H1 (cell line): Measurements from ENCODE around the gene NDUFAF7. TPM values are rescaled to one million over a fixed set of nuclear protein-coding genes. Genes with fewer than 3 reads are reported as not detected.

Experiments used
- CTCF ChIA-PET: fragments of 300-600 bp; sonication (Branson Sonifier 250); formaldehyde crosslinking; loops from one replicate; lab custom pipeline; 2021; ENCODE audit not compliant: partially characterized antibody; lab: Charles Lee
- POLR2A ChIA-PET: fragments of 300-600 bp; sonication (Branson Sonifier 250); formaldehyde crosslinking; loops from one replicate; lab custom pipeline; 2021; ENCODE audit warnings: inconsistent platforms; ENCODE audit not compliant: partially characterized antibody; lab: Charles Lee
- DNase-seq, 2 experiments: peaks; one replicate each; pipeline versions ENCODE4 v3.0.0 to v3.0.0-alpha.2; 2010 to 2022; ENCODE audit warnings: low spot score in 2 of 2, low read depth in 1 of 2, mixed read lengths in 1 of 2
- FAIRE-seq: peaks from 2 replicates; lab custom pipeline; 2011; peaks lifted over from hg19 to GRCh38; lab: Jason Lieb, UNC
- H2AFZ ChIP-seq: 2 replicates; pipeline ENCODE4 v1.8.1; 2012; ENCODE audit warnings: low read length, inconsistent platforms
- H2AK5ac ChIP-seq: 2 replicates; pipeline ENCODE4 v1.6.1; 2013; ENCODE audit warnings: low read depth, low read length
- H2BK120ac ChIP-seq: replicated peaks from 2 replicates; pipeline ENCODE3; 2013; ENCODE audit warnings: low read depth, low read length, inconsistent platforms
- H2BK12ac ChIP-seq: 2 replicates; pipeline ENCODE4 v1.6.1; 2013; ENCODE audit warnings: low read depth, low read length
- H2BK15ac ChIP-seq: 2 replicates; pipeline ENCODE4 v1.6.1; 2013; ENCODE audit warnings: low read length
- H2BK20ac ChIP-seq: 2 replicates; pipeline ENCODE4 v1.6.1; 2013; ENCODE audit warnings: low read length
- H2BK5ac ChIP-seq: 2 replicates; pipeline ENCODE4 v1.6.1; 2013; ENCODE audit warnings: low read depth, low read length
- H3K14ac ChIP-seq: 2 replicates; pipeline ENCODE4 v1.6.1; 2013; ENCODE audit warnings: inconsistent platforms; ENCODE audit not compliant: insufficient read length
- H3K18ac ChIP-seq: 2 replicates; pipeline ENCODE4 v1.6.1; 2013; ENCODE audit warnings: low read length; ENCODE audit errors: extremely low read depth
- H3K23ac ChIP-seq: 2 replicates; pipeline ENCODE4 v1.6.1; 2013; ENCODE audit warnings: inconsistent platforms; ENCODE audit not compliant: insufficient read length
- H3K23me2 ChIP-seq: 2 replicates; pipeline ENCODE4 v1.6.1; 2013; ENCODE audit warnings: low read depth, low read length
- H3K27ac ChIP-seq: 2 replicates; pipeline ENCODE4 v1.6.1; 2011; ENCODE audit warnings: low read depth, low read length, inconsistent platforms
- H3K27me3 ChIP-seq, 4 experiments: replicated peaks in 1 of 4; 1 replicate in 1 of 4; 2 replicates in 3 of 4; pipeline versions ENCODE4 v1.6.1 to v1.8.1; 2011 to 2013; ENCODE audit warnings: low read length in 3 of 4, mild to moderate bottlenecking in 3 of 4, inconsistent platforms in 2 of 4, mixed read lengths in 2 of 4, moderate library complexity in 1 of 4; ENCODE audit not compliant: control insufficient read depth in 3 of 4, insufficient read depth in 3 of 4; ENCODE audit errors: extremely low read depth in 1 of 4
- H3K36me3 ChIP-seq, 4 experiments: 2 replicates each; pipeline versions ENCODE4 v1.6.1 to v1.8.1; 2011 to 2013; ENCODE audit warnings: mild to moderate bottlenecking in 4 of 4, low read length in 3 of 4, moderate library complexity in 2 of 4, control low read depth in 1 of 4, inconsistent platforms in 1 of 4; ENCODE audit not compliant: insufficient read depth in 4 of 4, control insufficient read depth in 2 of 4
- H3K4ac ChIP-seq: replicated peaks from 2 replicates; pipeline ENCODE3; 2013; ENCODE audit warnings: low read length, low read depth, mixed read lengths, inconsistent platforms; ENCODE audit not compliant: insufficient read length
- H3K4me1 ChIP-seq, 4 experiments: replicated peaks in 1 of 4; 1 replicate in 1 of 4; 2 replicates in 3 of 4; pipeline versions ENCODE4 v1.6.1 to v1.8.1; 2011 to 2013; ENCODE audit warnings: low read length in 3 of 4, inconsistent platforms in 2 of 4, mixed read lengths in 1 of 4; ENCODE audit not compliant: insufficient read depth in 4 of 4, control insufficient read depth in 3 of 4
- H3K4me2 ChIP-seq, 2 experiments: 2 replicates each; pipeline versions ENCODE4 v1.6.1 to v1.8.1; 2011 to 2013; ENCODE audit warnings: low read depth in 2 of 2, low read length in 2 of 2, control low read depth in 1 of 2, inconsistent platforms in 1 of 2, mild to moderate bottlenecking in 1 of 2; ENCODE audit not compliant: insufficient read depth in 1 of 2
- H3K4me3 ChIP-seq, 4 experiments: fragments of 200-600, 300-600 bp in 1 of 4; sonication (generic), shearing (Covaris generic), sonication (Bioruptor Twin) in 1 of 4; 2 replicates each; pipeline versions ENCODE4 v1.5.1 to v1.8.1; 2011 to 2016; ENCODE audit warnings: low read length in 4 of 4, low read depth in 3 of 4, control low read depth in 2 of 4, inconsistent platforms in 2 of 4, mild to moderate bottlenecking in 2 of 4, mixed read lengths in 1 of 4, moderate library complexity in 1 of 4; ENCODE audit not compliant: insufficient read depth in 2 of 4; ENCODE audit errors: extremely low read depth in 1 of 4
- H3K56ac ChIP-seq: replicated peaks from 2 replicates; pipeline ENCODE3; 2013; ENCODE audit warnings: low read depth, mild to moderate bottlenecking, mixed read lengths, low read length, inconsistent platforms; ENCODE audit not compliant: insufficient read length
- H3K79me1 ChIP-seq: 2 replicates; pipeline ENCODE4 v1.6.1; 2013; ENCODE audit warnings: low read depth, low read length, control low read depth
- H3K79me2 ChIP-seq, 2 experiments: 2 replicates each; pipeline versions ENCODE4 v1.6.1 to v1.8.1; 2012 to 2013; ENCODE audit warnings: low read length in 2 of 2, mild to moderate bottlenecking in 2 of 2, inconsistent platforms in 1 of 2; ENCODE audit not compliant: insufficient read depth in 2 of 2, control insufficient read depth in 1 of 2
- H3K9ac ChIP-seq, 4 experiments: replicated peaks in 1 of 4; 1 replicate in 1 of 4; 2 replicates in 3 of 4; pipeline versions ENCODE4 v1.6.1 to v1.8.1; 2011 to 2013; ENCODE audit warnings: low read depth in 3 of 4, low read length in 3 of 4, control low read depth in 2 of 4, mild to moderate bottlenecking in 2 of 4, moderate library complexity in 2 of 4, inconsistent platforms in 1 of 4; ENCODE audit errors: extremely low read depth in 1 of 4
- H3K9me3 ChIP-seq, 2 experiments: 2 replicates each; pipeline versions ENCODE4 v1.6.1 to v1.8.1; 2012 to 2013; ENCODE audit warnings: mild to moderate bottlenecking in 2 of 2, moderate library complexity in 2 of 2, control low read depth in 1 of 2, inconsistent platforms in 1 of 2, low read depth in 1 of 2, low read length in 1 of 2, mixed read lengths in 1 of 2; ENCODE audit not compliant: insufficient read depth in 2 of 2
- H4K20me1 ChIP-seq, 2 experiments: replicated peaks in 1 of 2; 2 replicates each; pipeline versions ENCODE3 to v1.8.1; 2011 to 2013; ENCODE audit warnings: inconsistent platforms in 2 of 2, low read length in 2 of 2, mild to moderate bottlenecking in 1 of 2; ENCODE audit not compliant: insufficient read depth in 2 of 2, control insufficient read depth in 1 of 2
- H4K5ac ChIP-seq: 2 replicates; pipeline ENCODE4 v1.6.1; 2013; ENCODE audit warnings: low read length, low read depth, mixed read lengths, inconsistent platforms; ENCODE audit not compliant: insufficient read length
- H4K8ac ChIP-seq: 2 replicates; pipeline ENCODE4 v1.8.0; 2013; ENCODE audit warnings: mild to moderate bottlenecking, moderate library complexity, low read length, inconsistent platforms; ENCODE audit not compliant: insufficient read depth; ENCODE audit errors: extremely low read depth
- H4K91ac ChIP-seq: replicated peaks from 2 replicates; pipeline ENCODE3; 2013; ENCODE audit warnings: low read length, mixed read lengths, inconsistent platforms; ENCODE audit not compliant: insufficient read length
- BCL11A ChIP-seq, 2 experiments: IDR thresholded peaks; one replicate each; pipeline ENCODE4 v1.6.1; 2011; ENCODE audit warnings: low read depth in 2 of 2, low read length in 2 of 2, mild to moderate bottlenecking in 2 of 2
- E2F6 ChIP-seq: IDR thresholded peaks from 2 replicates; pipeline ENCODE4 v1.6.1; 2012; ENCODE audit warnings: inconsistent platforms
- KDM1A ChIP-seq: fragments of 200-600, 300-600 bp; sonication (generic); IDR thresholded peaks from 2 replicates; pipeline ENCODE4 v1.7.1; 2016; ENCODE audit warnings: mild to moderate bottlenecking, low read length, borderline replicate concordance
- KDM5A ChIP-seq: fragments of 200-600 bp; IDR thresholded peaks from 2 replicates; pipeline ENCODE4 v1.7.1; 2012; ENCODE audit warnings: mild to moderate bottlenecking, low read length, inconsistent platforms, mixed read lengths
- SAP30 ChIP-seq: fragments of 300-600 bp; sonication (generic); IDR thresholded peaks from 2 replicates; pipeline ENCODE4 v1.7.1; 2012; ENCODE audit warnings: low read length, moderate library complexity, mild to moderate bottlenecking, inconsistent platforms; ENCODE audit not compliant: insufficient read depth, insufficient replicate concordance
- SRF ChIP-seq: IDR thresholded peaks from 2 replicates; pipeline ENCODE4 v1.6.1; 2011; ENCODE audit warnings: mild to moderate bottlenecking, low read depth, low read length, moderate library complexity
- TAF7 ChIP-seq: optimal IDR thresholded peaks from 2 replicates; pipeline ENCODE3; 2011; ENCODE audit warnings: low read depth, mild to moderate bottlenecking, inconsistent platforms, low read length, moderate library complexity, borderline replicate concordance
- WGBS, 2 experiments: shearing (Covaris generic) in 1 of 2; methylation state at CpG; one replicate each; pipeline versions ENCODE4 v1.1.6 to v1.1.7; 2013 to 2015; ENCODE audit warnings: low lambda C conversion rate in 2 of 2, mixed read lengths in 2 of 2, inconsistent platforms in 1 of 2, low coverage in 1 of 2, missing lambda C conversion rate in 1 of 2; ENCODE audit not compliant: insufficient replicate concordance in 2 of 2, insufficient coverage in 1 of 2, insufficient read length in 1 of 2; ENCODE audit errors: extremely low coverage in 1 of 2, missing lambda C conversion rate in 1 of 2; 5-methylcytosine and 5-hydroxymethylcytosine counted together
- polyA plus RNA-seq, 7 experiments: library from polyadenylated mRNA; depleted of rRNA in 3 of 7; stranded (reverse) in 5 of 7; unstranded in 2 of 7; fragments of >200 nt in 5 of 7; fragments of 200-250 nt in 2 of 7; gene quantifications; 1 replicate in 5 of 7; 2 replicates in 1 of 7; 4 replicates in 1 of 7; pipeline versions ENCODE4 v1.2.1 to v1.2.3, GENCODE V29; 2011 to 2013; ENCODE audit warnings: missing spikeins in 2 of 7, mixed read lengths in 2 of 7
- total RNA-seq: library from RNA; stranded (reverse); fragmentation: NEBNext Ultra II Directional; extraction: Animal tissue kit (Norgen Biotek cat#: 25700); gene quantifications from 2 replicates; pipeline ENCODE4 v1.2.1, GENCODE V29; 2021

NDUFAF7 gene
- total and polyA plus RNA-seq, 2 of the 8 experiments (the other 6 are each of a cell fraction or from before 2014, with no cell fraction given) = 50.2 to 56.0 TPM

- no peak overlapping the region for H3K27ac ChIP-seq
Observed at GRCh38 chr2:37201208-37201607, 30.2 kb upstream of the NDUFAF7 start.

More at GRCh38 chr2:37201208-37201607, 30.2 kb upstream of the NDUFAF7 start:
- Histone ChIP-seq H2BK15ac (no peak overlapping the region), H3K4me2 (no peak overlapping the region), H3K36me3 (peaks cover 4 to 50% (median 34%) of the 10 kb centered on the region in 4 experiments; a peak in 6 of 8 replicates), H2BK20ac (no peak overlapping the region), H2AFZ (no peak overlapping the region), H3K9ac (no peak overlapping the region), H3K14ac (no peak overlapping the region), H3K27me3 (no peaks in the 10 kb centered on the region), H3K4me3 (no peak overlapping the region), H3K23ac (no peak overlapping the region), H3K18ac (no peak overlapping the region), H2BK5ac (no peak overlapping the region), H3K23me2 (peaks cover 4% of the 10 kb centered on the region), H2AK5ac (no peak overlapping the region), H4K5ac (no peak overlapping the region), H3K4ac (no peak overlapping the region), H3K4me1 (peaks cover 0 to 17% (median 3%) of the 10 kb centered on the region in 4 experiments; a peak in 4 of 7 replicates), H4K20me1 (peaks cover 0 to 2% of the 10 kb centered on the region in 2 experiments), H3K9me3 (peaks cover 8 to 9% of the 10 kb centered on the region in 2 experiments), H2BK12ac (no peak overlapping the region), H4K8ac (no peak overlapping the region), H4K91ac (no peak overlapping the region), H3K56ac (no peak overlapping the region), H3K79me1 (no peaks in the 10 kb centered on the region), H2BK120ac (no peak overlapping the region), H3K79me2 (peaks cover 5 to 37% of the 10 kb centered on the region in 2 experiments; a peak in 3 of 4 replicates)
- DNase-seq = no peak
- FAIRE-seq = no peak
- TF ChIP-seq KDM5A (no peak), BCL11A (IDR thresholded peaks at IDR 0.05; ENCODE audit: low read depth in 2 of 2, low read length in 2 of 2) (no peak), SRF (no peak), E2F6 (no peak), TAF7 (no peak), KDM1A (no peak), SAP30 (no peak)
- POLR2A ChIA-PET = interaction anchor here (0.5 to 3.1 kb wide), 6 partner anchors 11 to 209 kb away, joined by 3 to 26 read pairs (median 4); partner anchors contain the start of genes CEBPZ, NDUFAF7 and SULT6B1
- CTCF ChIA-PET = interaction anchor here (0.6 to 1.5 kb wide), 4 partner anchors 10 to 33 kb away, joined by 3 to 5 read pairs (median 3); partner anchors contain the start of gene SULT6B1
- 94% methylated on average over 1 of the region's 1 CpG; no CpG with 5 or more reads in 1 of the 2 experiments for WGBS, 2 experiments
